HG03521 (cell line): Measurements from ENCODE around the gene PSD4.

Source experiments
- ATAC-seq: cut with Tn5 transposase; IDR thresholded peaks from one replicate; pipeline ENCODE4 v1.9.1; 2021; ENCODE audit warnings: mild to moderate bottlenecking, moderate library complexity; ENCODE audit not compliant: unreplicated experiment

PSD4 gene

GRCh38 chr2:113183264-113183663 lies 9.5 kb downstream of the PSD4 start:
- ATAC-seq: no peak

GRCh38 chr2:113183703-113184102 lies 9.9 kb downstream of the PSD4 start:
- no peak for ATAC-seq

DNA sequence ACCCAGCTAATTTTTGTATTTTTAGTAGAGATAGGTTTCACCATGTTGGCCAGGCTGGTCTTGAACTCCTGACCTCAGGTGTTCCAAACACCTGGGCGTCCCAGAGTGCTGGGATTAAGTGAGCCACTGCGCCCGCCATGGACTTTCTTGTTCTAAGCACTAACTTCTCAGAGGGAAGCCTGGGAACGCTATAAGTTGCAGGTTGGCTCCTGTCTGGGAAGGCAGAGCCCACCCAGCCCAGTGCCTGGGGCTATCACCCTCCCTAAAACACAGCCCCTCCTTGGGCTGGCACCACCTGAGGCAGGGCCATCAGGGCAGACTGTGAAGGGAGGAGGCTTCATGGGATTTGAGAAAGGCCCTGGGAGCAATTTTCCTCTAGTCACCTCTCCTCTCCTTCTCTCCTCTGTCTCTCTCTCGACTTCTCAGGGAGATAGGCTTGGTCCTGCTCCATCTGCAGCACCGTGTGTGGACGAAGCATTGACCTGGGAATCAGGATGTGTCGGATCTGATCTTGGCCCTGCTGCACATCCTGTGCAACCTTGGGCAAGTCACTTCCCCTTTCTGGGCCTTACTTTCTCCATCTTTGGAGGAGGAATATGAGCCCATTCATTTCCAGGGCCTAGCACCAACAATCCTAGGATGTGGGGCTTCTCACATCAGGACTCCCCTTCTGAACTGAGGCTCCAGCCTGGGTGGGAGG lies 10.9 kb downstream of the PSD4 start:
- ATAC-seq: no peak

DNA sequence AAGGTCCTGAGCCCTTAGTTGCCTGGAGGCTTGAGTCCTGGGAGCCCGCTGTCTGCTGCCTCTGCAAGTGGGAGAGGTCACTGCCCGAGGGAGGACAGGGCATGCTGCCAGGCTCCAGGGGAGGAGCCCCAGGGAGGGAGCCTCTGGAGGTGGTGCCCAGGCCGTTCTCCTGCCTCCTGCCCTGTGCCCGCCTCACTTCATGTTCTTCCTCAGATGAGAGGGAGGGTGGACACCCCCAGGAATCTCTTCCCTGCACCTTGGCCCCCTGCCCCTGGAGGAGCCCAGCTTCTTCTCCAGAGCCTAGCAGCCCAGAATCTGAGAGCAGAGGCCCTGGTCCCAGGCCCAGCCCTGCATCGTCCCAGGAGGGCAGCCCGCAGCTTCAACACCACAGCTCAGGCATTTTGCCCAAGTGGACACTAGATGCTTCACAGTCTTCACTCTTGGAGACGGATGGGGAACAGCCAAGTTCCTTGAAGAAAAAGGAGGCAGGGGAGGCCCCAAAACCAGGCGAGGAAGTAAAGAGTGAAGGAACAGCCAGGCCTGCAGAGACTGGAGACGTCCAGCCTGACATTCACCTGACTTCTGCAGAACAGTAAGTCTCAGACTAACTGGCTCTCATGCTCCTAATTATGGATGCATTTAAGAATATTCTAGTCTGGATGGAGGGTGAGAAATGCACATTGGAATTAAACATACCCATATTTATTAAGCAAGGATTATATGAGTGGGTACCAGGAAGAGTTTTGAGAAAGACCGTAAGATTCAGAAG lies 12.1 kb downstream of the PSD4 start:
- no peak for ATAC-seq

DNA sequence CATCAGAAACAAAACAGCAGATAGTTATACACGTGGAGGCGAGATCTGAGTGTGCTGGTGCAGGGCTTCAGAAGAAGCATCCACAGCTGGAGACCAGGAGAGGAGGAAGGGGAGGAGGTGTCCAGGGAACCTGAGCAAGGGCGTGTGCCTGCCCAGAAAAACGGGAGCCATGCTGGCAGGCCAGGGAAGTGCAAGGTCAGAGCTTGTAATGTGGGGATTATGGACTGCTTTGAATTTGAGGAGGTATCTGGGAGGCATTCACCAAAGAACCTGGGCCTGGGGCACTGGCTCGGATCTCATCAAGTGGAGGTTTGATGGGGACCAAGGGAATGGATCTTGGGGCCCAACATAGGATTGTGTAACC lies 12.6 kb downstream of the PSD4 start:
- ATAC-seq: no peak

DNA sequence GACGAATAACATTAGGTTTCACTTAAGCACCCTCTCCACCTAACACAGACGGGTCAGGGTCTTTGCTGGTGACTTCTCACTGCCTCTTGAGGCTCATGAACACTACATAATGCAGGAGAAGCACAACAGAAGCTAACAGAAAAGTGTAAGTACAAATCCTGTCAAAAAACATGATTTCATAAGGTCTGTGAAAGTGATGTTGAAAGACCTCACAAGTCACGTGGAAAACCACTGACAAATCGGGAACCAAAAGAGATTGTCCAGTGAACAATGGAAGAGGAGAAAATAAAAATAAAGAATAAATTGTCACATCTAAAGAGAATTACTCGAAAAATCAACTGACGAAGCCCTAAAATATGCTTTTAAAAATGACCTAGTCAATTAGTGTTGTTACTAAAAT lies 14.0 kb downstream of the PSD4 start:
- ATAC-seq: no peak

GRCh38 chr2:113190871-113191270 lies 17.1 kb downstream of the PSD4 start:
- no peak for ATAC-seq

- ATAC-seq: no peak
Measured at GRCh38 chr2:113192459-113193100, 18.8 kb downstream of the PSD4 start.

GRCh38 chr2:113195923-113196501 lies 22.2 kb downstream of the PSD4 start:
- no peak for ATAC-seq

DNA sequence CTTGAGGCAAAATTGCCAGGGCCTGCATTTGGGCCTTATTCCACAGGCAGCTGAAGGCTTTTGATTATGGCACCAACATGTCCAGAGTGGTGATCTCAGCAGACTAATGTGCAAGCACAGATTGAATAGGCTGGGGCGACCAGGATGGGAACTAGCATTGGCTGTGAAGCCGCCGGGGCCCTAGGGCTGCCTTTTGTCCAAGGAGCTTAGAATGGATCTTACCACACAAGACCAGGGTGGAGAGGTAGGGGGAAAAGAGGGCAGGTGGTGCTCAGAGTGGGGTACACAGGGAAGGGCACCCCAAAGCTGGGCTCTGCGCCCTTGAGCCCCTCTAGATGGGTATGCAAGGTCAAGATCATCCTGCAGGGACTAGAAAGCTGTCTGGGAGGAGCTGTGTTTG lies 23.1 kb downstream of the PSD4 start:
- ATAC-seq: no peak

GRCh38 chr2:113197347-113198047 lies 23.7 kb downstream of the PSD4 start:
- ATAC-seq: no peak

DNA sequence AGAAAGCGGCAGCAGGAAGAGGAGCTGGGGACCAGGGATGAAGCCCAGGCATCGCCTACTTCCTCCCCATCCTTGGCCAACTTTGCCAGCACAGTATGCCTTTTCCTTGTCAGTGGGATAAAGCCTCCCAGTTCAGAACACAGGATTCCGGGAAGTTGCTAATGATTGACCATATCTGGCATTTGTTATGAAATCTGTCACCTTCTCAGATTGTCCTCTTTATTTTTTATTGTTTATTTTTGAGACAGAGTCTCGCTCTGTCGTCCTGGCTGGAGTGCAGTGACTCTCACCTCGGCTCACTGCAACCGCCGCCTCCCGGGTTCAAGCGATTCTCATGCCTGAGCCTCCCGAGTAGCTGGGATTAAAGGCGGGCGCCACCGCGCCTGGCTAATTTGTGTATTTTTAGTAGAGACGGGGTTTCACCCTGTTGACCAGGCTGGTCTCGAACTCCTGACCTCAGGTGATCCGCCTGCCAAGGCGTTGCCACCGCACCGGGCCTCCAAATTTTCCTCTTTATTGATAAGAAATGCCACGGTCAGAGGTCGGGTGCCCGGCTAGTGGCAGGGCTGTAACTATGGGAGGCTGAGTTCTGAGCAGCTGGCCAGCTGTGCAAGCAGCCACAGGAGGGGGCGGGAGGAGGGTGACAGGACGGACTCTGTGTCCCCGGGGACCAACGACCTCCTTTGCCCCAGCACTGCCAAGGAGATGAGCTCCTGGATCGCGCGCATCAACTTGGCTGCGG lies 24.4 kb downstream of the PSD4 start:
- ATAC-seq: no peak

- ATAC-seq: peak; percentile 72
Measured at GRCh38 chr2:113198790-113199612, 25.2 kb downstream of the PSD4 start.

DNA sequence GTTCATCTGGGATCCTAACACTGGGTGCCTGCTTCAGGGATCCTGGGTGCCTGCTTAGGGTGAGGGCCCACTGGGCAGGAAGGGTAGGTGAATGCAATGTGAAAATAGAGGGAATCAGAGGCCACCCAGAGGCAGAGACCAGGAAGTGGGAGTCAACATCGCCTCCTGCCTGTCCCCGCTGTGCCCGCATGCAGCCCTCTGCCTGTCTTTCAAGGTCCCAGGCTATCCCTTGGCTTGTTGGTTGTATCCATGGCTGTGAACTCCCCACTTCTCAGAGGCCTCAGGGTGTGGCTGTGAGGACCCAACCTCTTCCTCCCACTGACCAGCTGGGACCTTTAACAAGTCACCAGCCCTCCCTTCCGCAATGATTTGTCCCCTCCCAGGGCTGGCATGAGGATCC lies 26.5 kb downstream of the PSD4 start:
- no peak for ATAC-seq

- ATAC-seq: no peak
Measured at GRCh38 chr2:113200736-113201490, 27.1 kb downstream of the PSD4 start.

GRCh38 chr2:113201496-113202304 lies 27.9 kb downstream of the PSD4 start:
- ATAC-seq: no peak

- no peak for ATAC-seq
Measured at GRCh38 chr2:113202305-113203216, 28.8 kb downstream of the PSD4 start.
